ENCODE results near the gene CEBPZOS.

CEBPZOS gene

GRCh38 chr2:37196320-37197195, at the start of gene CEBPZOS:
Gene CEBPZOS (plus strand): TSS chr2:37196496. CDS start chr2:37199705, 3,209 bp downstream.
- peak in 55 of 56 donors; percentile 35 to 89 (median 74) for DNase-seq

- DNase-seq = no peak
Measured at GRCh38 chr2:37148325-37148724, 48.0 kb upstream of the CEBPZOS start.

- no peak for DNase-seq
Measured at GRCh38 chr2:37149626-37150322, 46.5 kb upstream of the CEBPZOS start.

- DNase-seq = no peak
Measured at GRCh38 chr2:37153224-37153623, 43.1 kb upstream of the CEBPZOS start.

- DNase-seq = no peak
Measured at GRCh38 chr2:37154785-37155184, 41.5 kb upstream of the CEBPZOS start.

- peak in 45 of 56 donors; percentile 1 to 76 (median 47) for DNase-seq
Measured at GRCh38 chr2:37156071-37156856, 40.0 kb upstream of the CEBPZOS start.

- DNase-seq = peak in 54 of 56 donors; percentile 10 to 87 (median 60)
Measured at GRCh38 chr2:37156857-37157714, 39.2 kb upstream of the CEBPZOS start, which contains the start of gene EIF2AK2. Gene EIF2AK2 (minus strand): TSS chr2:37156980. CDS start chr2:37147806, 9,174 bp downstream.

- DNase-seq = no peak
Measured at GRCh38 chr2:37164757-37165156, 31.5 kb upstream of the CEBPZOS start.

GRCh38 chr2:37167636-37168180, 28.6 kb upstream of the CEBPZOS start:
- no peak for DNase-seq

GRCh38 chr2:37168217-37168981, 27.9 kb upstream of the CEBPZOS start:
- DNase-seq = no peak

- DNase-seq = no peak
Measured at GRCh38 chr2:37171624-37171950, 24.7 kb upstream of the CEBPZOS start.

GRCh38 chr2:37173741-37174140, 22.6 kb upstream of the CEBPZOS start:
- DNase-seq = no peak

GRCh38 chr2:37180006-37180639, 16.2 kb upstream of the CEBPZOS start:
- DNase-seq = no peak

- DNase-seq = no peak
Measured at GRCh38 chr2:37180640-37181039, 15.7 kb upstream of the CEBPZOS start.

- DNase-seq = no peak
Measured at GRCh38 chr2:37181726-37182684, 14.3 kb upstream of the CEBPZOS start.

GRCh38 chr2:37188570-37188969, 7.7 kb upstream of the CEBPZOS start, which contains the start of gene SULT6B1:
Gene SULT6B1 (minus strand): TSS chr2:37188670. CDS start chr2:37188640, 30 bp downstream.
- no peak for DNase-seq

GRCh38 chr2:37189452-37190153, 6.7 kb upstream of the CEBPZOS start:
- DNase-seq = peak in 3 of 56 donors; percentile 2 to 32 (median 6)
